CD4-positive, alpha-beta memory T cell (primary cell): ENCODE data around the gene CES3. TPM values are rescaled to one million over a fixed set of nuclear protein-coding genes. Genes with fewer than 3 reads are reported as not detected.
A peak's percentile ranks its signal among the peaks of the same experiment; 100 is the strongest.

Experiments
- CTCF ChIA-PET: fragments of 350-600 bp; sonication (Branson Sonifier 250); formaldehyde crosslinking; loops from one replicate; lab custom pipeline; 2021; ENCODE audit warnings: inconsistent platforms; ENCODE audit not compliant: partially characterized antibody; lab: Charles Lee
- POLR2A ChIA-PET: fragments of 350-600 bp; sonication (Branson Sonifier 250); formaldehyde crosslinking; loops from one replicate; lab custom pipeline; 2021; ENCODE audit not compliant: partially characterized antibody; lab: Charles Lee
- DNase-seq, 5 donors: peaks; one replicate each; pipeline versions ENCODE4 v3.0.0 to v3.0.0-alpha.2; 2020 to 2022; ENCODE audit warnings: mixed read lengths in 1 of 5
- H3K27ac ChIP-seq: one replicate; pipeline ENCODE4 v1.7.0; 2013; ENCODE audit warnings: low read depth, low read length
- H3K27me3 ChIP-seq: 2 replicates; pipeline ENCODE4 v1.7.0; 2013; ENCODE audit warnings: mild to moderate bottlenecking, low read length, moderate library complexity; ENCODE audit not compliant: insufficient read depth
- H3K36me3 ChIP-seq: 2 replicates; pipeline ENCODE4 v1.7.0; 2013; ENCODE audit warnings: mild to moderate bottlenecking, low read length, moderate library complexity; ENCODE audit not compliant: insufficient read depth
- H3K4me1 ChIP-seq: 2 replicates; pipeline ENCODE4 v1.7.0; 2013; ENCODE audit warnings: mild to moderate bottlenecking, low read length, moderate library complexity; ENCODE audit not compliant: insufficient read depth
- H3K4me3 ChIP-seq, 2 donors: one replicate each; pipeline ENCODE4 v1.7.0; 2013; ENCODE audit warnings: low read length in 2 of 2, mild to moderate bottlenecking in 1 of 2
- H3K9me3 ChIP-seq, 2 donors: one replicate each; pipeline ENCODE4 v1.7.0; 2013; ENCODE audit warnings: low read length in 2 of 2, control low read depth in 1 of 2; ENCODE audit not compliant: control insufficient read depth in 1 of 2
- H3K27ac Mint-ChIP-seq, 7 donors: one replicate each; pipeline ENCODE4 v1.8.0; 2020 to 2021; ENCODE audit warnings: mixed read lengths in 7 of 7, mild to moderate bottlenecking in 6 of 7, inconsistent platforms in 3 of 7, moderate library complexity in 3 of 7
- H3K27me3 Mint-ChIP-seq, 2 donors: one replicate each; pipeline ENCODE4 v1.8.0; 2020 to 2021; ENCODE audit warnings: mixed read lengths in 2 of 2
- H3K36me3 Mint-ChIP-seq, 2 donors: one replicate each; pipeline ENCODE4 v1.8.0; 2020 to 2021; ENCODE audit warnings: mixed read lengths in 2 of 2, inconsistent platforms in 1 of 2, mild to moderate bottlenecking in 1 of 2
- H3K4me1 Mint-ChIP-seq, 4 donors: one replicate each; pipeline ENCODE4 v1.8.0; 2020 to 2021; ENCODE audit warnings: mixed read lengths in 4 of 4, mild to moderate bottlenecking in 1 of 4
- H3K4me3 Mint-ChIP-seq, 8 donors: one replicate each; pipeline ENCODE4 v1.8.0; 2020 to 2021; ENCODE audit warnings: mixed read lengths in 8 of 8, mild to moderate bottlenecking in 7 of 8, moderate library complexity in 6 of 8, inconsistent platforms in 3 of 8
- H3K9me3 Mint-ChIP-seq, 8 donors: one replicate each; pipeline ENCODE4 v1.8.0; 2020 to 2021; ENCODE audit warnings: mixed read lengths in 8 of 8, mild to moderate bottlenecking in 5 of 8, inconsistent platforms in 3 of 8, moderate library complexity in 1 of 8
- intact Hi-C: fragments of 100-400 bp; cut with micrococcal nuclease; formaldehyde crosslinking; loops from one replicate; pipeline ENCODE4 v1.15.1; 2023
- polyA plus RNA-seq, 2 donors: library from polyadenylated mRNA; unstranded; fragments of 300-500 nt; fragmentation: Illumina TruSeq; gene quantifications; one replicate each; pipeline ENCODE4 v1.2.3, GENCODE V29; 2021
- total RNA-seq, 2 experiments: library from RNA; stranded (reverse); gene quantifications; one replicate each; pipeline ENCODE4 v1.2.3, GENCODE V29; 2021

The CES3 gene
- total and polyA plus RNA-seq, 4 experiments from 2014 or later: 0.32 to 0.61 TPM; not detected in 2

DNA sequence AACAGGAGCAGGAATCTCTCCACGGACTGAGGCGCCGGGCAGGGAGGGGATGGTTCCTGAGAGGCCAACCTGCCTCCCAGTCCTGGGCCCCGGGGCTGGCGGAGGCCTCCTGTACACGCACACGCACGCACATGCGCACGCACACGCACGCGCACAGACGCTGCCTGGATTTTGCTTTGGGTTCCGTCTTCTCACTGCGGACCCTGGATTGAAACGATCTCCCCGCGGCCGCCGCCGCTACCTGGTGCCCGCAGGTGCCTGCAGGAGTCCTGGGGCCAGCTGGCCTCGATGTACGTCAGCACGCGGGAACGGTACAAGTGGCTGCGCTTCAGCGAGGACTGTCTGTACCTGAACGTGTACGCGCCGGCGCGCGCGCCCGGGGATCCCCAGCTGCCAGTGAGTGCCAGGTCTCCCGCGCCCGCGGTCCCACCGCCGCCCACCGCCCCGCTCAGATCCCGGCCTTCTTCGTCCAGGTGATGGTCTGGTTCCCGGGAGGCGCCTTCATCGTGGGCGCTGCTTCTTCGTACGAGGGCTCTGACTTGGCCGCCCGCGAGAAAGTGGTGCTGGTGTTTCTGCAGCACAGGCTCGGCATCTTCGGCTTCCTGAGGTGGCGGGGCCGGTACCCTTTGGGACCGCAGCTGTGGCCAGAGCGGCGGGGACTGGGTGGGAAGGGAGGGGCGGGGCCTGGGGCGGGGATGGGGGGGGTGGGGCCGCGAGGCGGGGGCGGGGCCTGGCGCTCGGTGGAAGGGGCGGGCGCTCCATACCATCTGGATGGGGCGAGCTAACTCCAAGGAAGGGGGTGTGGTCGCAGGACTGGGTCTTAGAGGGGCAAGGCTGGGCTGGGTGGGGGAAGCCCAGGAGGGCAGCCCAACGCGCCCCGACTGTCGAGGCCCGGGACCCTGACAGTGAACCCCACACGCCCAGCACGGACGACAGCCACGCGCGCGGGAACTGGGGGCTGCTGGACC lies 39.6 kb downstream of the CES3 start:
- H3K27ac ChIP-seq: peak overlapping the region; percentile 55
- H3K4me3 ChIP-seq: peak overlapping the region in 1 of 2 donors; percentile 70
- peak overlapping the region; percentile 76 to 94 (median 91) for H3K27ac Mint-ChIP-seq
- no peaks in the 10 kb centered on the region for H3K27me3 Mint-ChIP-seq
- peaks cover 15% of the 10 kb centered on the region for H3K4me1 ChIP-seq
- H3K9me3 Mint-ChIP-seq: peaks cover 0 to 2% (median 0%) of the 10 kb centered on the region in 8 donors
- POLR2A ChIA-PET: interaction anchor here (0.9 to 2.2 kb wide), 9 partner anchors 13 to 303 kb away, joined by 3 to 11 read pairs (median 4); partner anchors contain the start of genes CBFB and NAE1
- CTCF ChIA-PET: interaction anchor here (1.1 kb wide), 1 partner anchor 12 kb away, joined by 3 read pairs; no protein-coding TSS in a partner anchor
- DNase-seq: peak; percentile 61 to 82 (median 65)
- H3K36me3 ChIP-seq: no peaks in the 10 kb centered on the region
- peaks cover 5 to 27% (median 18%) of the 10 kb centered on the region in 4 donors for H3K4me1 Mint-ChIP-seq
- no peaks in the 10 kb centered on the region for H3K9me3 ChIP-seq
- H3K4me3 Mint-ChIP-seq: peak overlapping the region; percentile 78 to 90 (median 86)
- H3K36me3 Mint-ChIP-seq: peaks cover 0 to 8% of the 10 kb centered on the region in 2 donors
- intact Hi-C loops: no loop called here
- H3K27me3 ChIP-seq: no peaks in the 10 kb centered on the region

DNA sequence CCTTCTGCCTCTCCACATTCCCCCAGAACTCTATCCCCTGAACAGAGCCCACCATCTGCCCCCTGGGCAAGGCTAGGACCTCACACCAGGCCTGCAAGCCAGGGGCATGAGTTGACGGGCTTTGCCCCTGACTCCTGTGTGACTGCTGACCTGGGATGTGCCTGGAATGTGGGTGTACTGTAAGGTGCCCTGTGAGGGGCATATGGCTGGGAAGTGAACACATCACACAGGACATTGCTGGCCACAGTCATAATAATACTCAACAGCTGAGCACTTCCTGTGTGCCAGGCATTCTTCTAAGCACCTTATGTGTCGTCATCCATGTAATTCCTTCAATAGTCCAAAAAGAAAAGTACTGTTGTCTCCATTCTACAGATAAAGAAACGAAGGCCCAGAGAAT lies 40.7 kb downstream of the CES3 start:
- Mint-ChIP-seq H3K4me1 (peaks cover 5 to 27% (median 18%) of the 10 kb centered on the region in 4 donors), H3K36me3 (peaks cover 0 to 10% of the 10 kb centered on the region in 2 donors), H3K4me3 (peak overlapping the region in 7 of 8 donors; percentile 9 to 87 (median 65)), H3K9me3 (peaks cover 0 to 2% (median 0%) of the 10 kb centered on the region in 8 donors), H3K27ac (peak overlapping the region in 2 of 7 donors; percentile 7 to 52), H3K27me3 (no peaks in the 10 kb centered on the region)
- POLR2A ChIA-PET: interaction anchor here (1.1 kb wide), 1 partner anchor 11 kb away, joined by 3 read pairs; no protein-coding TSS in a partner anchor
- no peaks in the 10 kb centered on the region for H3K36me3 ChIP-seq
- H3K9me3 ChIP-seq: no peaks in the 10 kb centered on the region
- H3K4me1 ChIP-seq: peaks cover 15% of the 10 kb centered on the region
- DNase-seq: no peak
- H3K27me3 ChIP-seq: no peaks in the 10 kb centered on the region
- no peak overlapping the region for H3K4me3 ChIP-seq
- intact Hi-C loops: no loop called here
- CTCF ChIA-PET: no interaction called here
- H3K27ac ChIP-seq: no peak overlapping the region

DNA sequence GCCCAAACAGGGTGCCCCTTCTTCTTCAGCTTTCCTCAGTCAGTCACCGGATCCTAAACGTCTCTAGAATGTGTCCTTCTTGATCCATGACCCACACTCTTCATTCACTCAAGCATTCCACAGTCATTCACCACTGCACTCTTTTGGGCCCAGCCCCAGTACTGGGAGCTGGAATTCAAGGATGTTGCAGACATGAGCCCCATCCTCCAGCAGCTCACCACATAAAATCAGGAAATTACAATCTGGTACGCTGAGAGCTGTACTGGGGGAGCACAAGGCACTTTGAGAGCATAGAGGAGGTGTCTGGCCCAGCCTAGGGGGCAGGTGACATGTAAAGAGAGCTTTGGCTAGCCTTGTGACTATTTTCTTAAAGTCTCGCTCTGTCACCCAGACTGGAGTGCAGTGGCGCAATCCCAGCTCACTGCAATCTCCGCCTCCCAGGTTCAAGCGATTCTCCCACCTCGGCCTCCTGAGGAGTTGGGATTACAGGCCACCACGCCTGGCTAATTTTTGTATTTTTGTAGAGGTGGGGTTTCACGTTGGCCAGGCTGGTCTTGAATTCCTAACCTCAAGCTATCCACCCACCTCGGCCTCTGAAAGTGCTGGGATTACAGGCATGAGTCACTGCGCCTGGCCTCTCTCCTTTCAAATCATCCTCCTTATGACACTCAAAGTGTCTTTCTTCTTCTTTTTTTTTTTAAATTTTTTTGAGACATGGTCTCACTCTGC lies 46.0 kb downstream of the CES3 start:
- Mint-ChIP-seq H3K36me3 (peaks cover 0 to 9% of the 10 kb centered on the region in 2 donors), H3K4me3 (no peak overlapping the region), H3K9me3 (peaks cover 0 to 2% (median 0%) of the 10 kb centered on the region in 8 donors), H3K27ac (peak overlapping the region in 1 of 7 donors; percentile 69), H3K27me3 (no peaks in the 10 kb centered on the region), H3K4me1 (peaks cover 1 to 10% (median 4%) of the 10 kb centered on the region in 4 donors)
- H3K27ac ChIP-seq: no peak overlapping the region
- ChIA-PET POLR2A (interaction anchor here (0.6 to 1.4 kb wide), 2 partner anchors 11 to 151 kb away, joined by 4 read pairs; no protein-coding TSS in a partner anchor), CTCF (interaction anchor here (1.3 kb wide), 1 partner anchor 21 kb away, joined by 3 read pairs; no protein-coding TSS in a partner anchor)
- H3K9me3 ChIP-seq: no peaks in the 10 kb centered on the region
- H3K4me3 ChIP-seq: no peak overlapping the region
- no peaks in the 10 kb centered on the region for H3K27me3 ChIP-seq
- intact Hi-C loops: no loop called here
- no peak for DNase-seq
- no peaks in the 10 kb centered on the region for H3K36me3 ChIP-seq
- H3K4me1 ChIP-seq: no peaks in the 10 kb centered on the region

DNA sequence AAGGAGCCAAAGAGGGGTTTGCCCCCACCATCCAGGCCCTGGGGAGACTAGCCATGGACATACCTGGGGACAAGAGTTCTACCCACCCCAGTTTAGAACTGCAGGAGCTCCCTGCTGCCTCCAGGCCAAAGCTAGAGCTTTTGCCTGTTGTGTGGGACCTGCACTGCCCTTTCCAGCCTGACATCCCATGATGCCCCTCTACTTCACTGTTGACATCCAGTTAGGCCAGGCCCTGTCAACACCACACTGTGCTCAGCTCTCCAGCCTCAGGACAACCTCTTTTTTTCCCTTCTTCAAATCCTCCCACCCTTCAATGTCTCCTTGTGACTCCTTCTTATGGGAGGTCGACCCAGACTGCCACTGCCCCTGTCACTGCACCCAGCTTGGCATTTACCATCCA lies 48.1 kb downstream of the CES3 start:
- peaks cover 0 to 2% (median 0%) of the 10 kb centered on the region in 8 donors for H3K9me3 Mint-ChIP-seq
- Histone ChIP-seq H3K4me1 (peaks cover 7% of the 10 kb centered on the region), H3K27ac (no peak overlapping the region), H3K9me3 (no peaks in the 10 kb centered on the region), H3K36me3 (no peaks in the 10 kb centered on the region), H3K27me3 (no peaks in the 10 kb centered on the region), H3K4me3 (no peak overlapping the region)
- H3K27ac Mint-ChIP-seq: peak overlapping the region in 5 of 7 donors; percentile 15 to 82 (median 34)
- H3K36me3 Mint-ChIP-seq: peaks cover 0 to 4% of the 10 kb centered on the region in 2 donors
- no peak overlapping the region for H3K4me3 Mint-ChIP-seq
- no peaks in the 10 kb centered on the region for H3K27me3 Mint-ChIP-seq
- CTCF ChIA-PET: interaction anchor here (1.1 kb wide), 1 partner anchor 8 kb away, joined by 3 read pairs; no protein-coding TSS in a partner anchor
- H3K4me1 Mint-ChIP-seq: peaks cover 0 to 7% (median 4%) of the 10 kb centered on the region in 4 donors
- POLR2A ChIA-PET: interaction anchor here (1.1 kb wide), 1 partner anchor 9 kb away, joined by 3 read pairs; no protein-coding TSS in a partner anchor
- no peak for DNase-seq
- intact Hi-C loops: no loop called here

DNA sequence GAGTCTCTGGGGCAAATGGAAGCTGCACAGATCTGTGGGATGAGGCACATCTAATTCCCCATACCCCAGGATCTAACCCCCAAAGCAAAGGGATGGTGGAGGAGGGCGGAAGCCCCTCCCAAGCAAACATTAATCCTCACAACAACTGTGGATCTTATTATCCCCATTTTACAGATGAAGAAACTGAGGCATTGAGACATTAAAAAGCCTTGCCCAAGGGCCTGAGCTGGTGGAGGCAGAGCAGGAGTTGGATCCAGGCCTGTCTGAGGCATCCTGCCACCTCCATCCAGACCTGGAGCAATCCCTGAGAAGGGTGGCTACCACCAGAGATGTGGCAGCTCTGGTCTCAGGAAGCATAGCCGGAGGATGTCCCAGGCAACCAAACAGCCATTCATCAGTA lies 50.2 kb downstream of the CES3 start:
- H3K4me1 Mint-ChIP-seq: peaks cover 0 to 11% (median 4%) of the 10 kb centered on the region in 4 donors
- Histone ChIP-seq H3K36me3 (no peaks in the 10 kb centered on the region), H3K4me3 (no peak overlapping the region), H3K4me1 (peaks cover 14% of the 10 kb centered on the region), H3K9me3 (no peaks in the 10 kb centered on the region), H3K27me3 (no peaks in the 10 kb centered on the region), H3K27ac (no peak overlapping the region)
- DNase-seq: no peak
- no peaks in the 10 kb centered on the region for H3K27me3 Mint-ChIP-seq
- H3K36me3 Mint-ChIP-seq: peaks cover 0 to 2% of the 10 kb centered on the region in 2 donors
- H3K27ac Mint-ChIP-seq: no peak overlapping the region
- intact Hi-C loops: no loop called here
- ChIA-PET CTCF (interaction anchor here (0.5 to 10.2 kb wide), 2 partner anchors 144 to 703 kb away, joined by 3 to 187 read pairs; partner anchors contain the start of genes B3GNT9, FBXL8 and TRADD), POLR2A (interaction anchor here (1.0 kb wide), 1 partner anchor 57 kb away, joined by 3 read pairs; no protein-coding TSS in a partner anchor)
- H3K9me3 Mint-ChIP-seq: peaks cover 0 to 2% (median 0%) of the 10 kb centered on the region in 8 donors
- H3K4me3 Mint-ChIP-seq: no peak overlapping the region

DNA sequence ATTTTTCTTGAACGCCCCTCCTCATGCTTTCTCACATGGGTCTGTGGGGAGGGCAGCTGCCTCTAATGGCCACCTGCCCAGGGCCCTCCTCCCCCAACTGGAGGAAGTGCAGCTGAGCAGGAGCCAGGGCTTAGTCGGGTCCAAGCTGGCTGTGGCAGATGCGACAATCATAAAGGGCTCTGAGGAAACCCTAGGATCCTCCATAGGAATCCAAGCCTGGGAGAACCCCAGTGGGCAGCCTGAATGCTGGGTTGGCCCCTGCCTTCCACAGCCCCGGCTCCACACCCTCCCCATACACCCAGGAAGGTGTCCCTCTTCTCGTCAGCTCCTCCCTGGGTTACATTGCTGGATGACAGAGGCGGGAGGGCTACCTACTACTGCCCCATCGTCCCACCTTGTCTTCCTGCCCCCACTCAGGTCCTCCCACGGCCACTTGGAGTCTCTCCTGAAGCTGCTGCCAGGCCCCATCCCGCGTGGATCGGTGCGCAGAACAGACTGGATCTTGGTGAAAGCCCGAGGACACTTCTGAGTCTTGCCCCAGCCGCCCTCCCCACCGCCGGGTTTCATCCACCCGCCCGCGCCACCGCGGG lies 52.3 kb downstream of the CES3 start:
- H3K4me1 Mint-ChIP-seq: peaks cover 2 to 20% (median 6%) of the 10 kb centered on the region in 4 donors
- no peak for DNase-seq

More for the DNA sequence above, 52.3 kb downstream of the CES3 start:
- Mint-ChIP-seq H3K4me3 (peak overlapping the region; percentile 40 to 77 (median 62)), H3K36me3 (no peaks in the 10 kb centered on the region), H3K27ac (peak overlapping the region in 4 of 7 donors; percentile 29 to 82 (median 67)), H3K27me3 (no peaks in the 10 kb centered on the region), H3K9me3 (no peaks in the 10 kb centered on the region)
- H3K4me3 ChIP-seq: peak overlapping the region in 1 of 2 donors; percentile 58
- H3K9me3 ChIP-seq: no peaks in the 10 kb centered on the region
- H3K4me1 ChIP-seq: peaks cover 14% of the 10 kb centered on the region
- ChIA-PET CTCF (interaction anchor here (0.8 to 10.2 kb wide), 12 partner anchors 15 to 163 kb away, joined by 3 to 187 read pairs (median 4); partner anchors contain the start of genes B3GNT9, CBFB, FBXL8 and TRADD), POLR2A (interaction anchor here (0.7 to 3.5 kb wide), 13 partner anchors 9 to 179 kb away, joined by 3 to 41 read pairs (median 5); partner anchors contain the start of genes B3GNT9, CBFB, FBXL8 and TRADD)
- H3K36me3 ChIP-seq: no peaks in the 10 kb centered on the region
- no peaks in the 10 kb centered on the region for H3K27me3 ChIP-seq
- intact Hi-C loops: loop anchor here (2.0 kb wide), 1 partner anchor 15 kb away; the partner anchor contains the start of gene CBFB
- H3K27ac ChIP-seq: peak overlapping the region; percentile 6
